ENCODE results near the gene EIF2B2.
"Not testable (repeated sequence)": the region's sequence is repeated elsewhere in the genome, so short reads cannot be mapped to it uniquely, and the experiment has no call there.

Gene EIF2B2

DNA sequence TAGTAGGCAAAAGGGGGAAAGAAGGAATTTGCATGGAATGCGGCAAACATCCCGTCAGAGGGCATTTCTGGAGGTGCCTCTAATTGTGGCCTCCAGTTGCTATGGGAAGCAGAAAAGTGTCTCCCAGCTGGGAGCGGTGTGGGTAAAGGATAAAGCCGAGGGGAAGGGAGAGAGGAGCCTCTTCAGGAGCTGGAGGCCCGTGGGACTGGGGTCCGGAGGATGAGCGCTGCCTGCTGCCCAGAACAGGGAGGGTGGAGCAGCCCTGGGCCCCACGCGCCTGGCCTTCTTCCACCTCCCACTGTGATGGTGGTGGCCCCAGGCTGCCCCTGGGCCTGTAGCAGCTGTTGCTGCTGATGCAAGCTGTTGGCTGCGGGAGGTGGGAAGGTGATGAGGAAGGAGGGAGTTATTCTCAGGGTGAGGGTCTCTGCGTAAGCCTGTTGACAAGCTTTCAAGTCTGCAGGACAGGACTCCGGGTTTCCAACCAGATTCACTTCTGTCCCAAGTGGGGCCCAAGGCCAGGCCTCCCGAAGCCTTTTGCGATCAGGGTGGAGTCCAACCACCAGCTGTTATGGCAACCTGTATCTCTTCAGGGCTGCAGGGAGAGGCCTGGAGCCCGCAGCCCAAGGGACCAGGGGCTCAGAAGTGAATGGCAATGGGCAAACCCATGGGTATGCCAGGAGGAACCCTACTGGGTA is 28.2 kb upstream of the EIF2B2 start:
- DNase-seq: no peak

DNA sequence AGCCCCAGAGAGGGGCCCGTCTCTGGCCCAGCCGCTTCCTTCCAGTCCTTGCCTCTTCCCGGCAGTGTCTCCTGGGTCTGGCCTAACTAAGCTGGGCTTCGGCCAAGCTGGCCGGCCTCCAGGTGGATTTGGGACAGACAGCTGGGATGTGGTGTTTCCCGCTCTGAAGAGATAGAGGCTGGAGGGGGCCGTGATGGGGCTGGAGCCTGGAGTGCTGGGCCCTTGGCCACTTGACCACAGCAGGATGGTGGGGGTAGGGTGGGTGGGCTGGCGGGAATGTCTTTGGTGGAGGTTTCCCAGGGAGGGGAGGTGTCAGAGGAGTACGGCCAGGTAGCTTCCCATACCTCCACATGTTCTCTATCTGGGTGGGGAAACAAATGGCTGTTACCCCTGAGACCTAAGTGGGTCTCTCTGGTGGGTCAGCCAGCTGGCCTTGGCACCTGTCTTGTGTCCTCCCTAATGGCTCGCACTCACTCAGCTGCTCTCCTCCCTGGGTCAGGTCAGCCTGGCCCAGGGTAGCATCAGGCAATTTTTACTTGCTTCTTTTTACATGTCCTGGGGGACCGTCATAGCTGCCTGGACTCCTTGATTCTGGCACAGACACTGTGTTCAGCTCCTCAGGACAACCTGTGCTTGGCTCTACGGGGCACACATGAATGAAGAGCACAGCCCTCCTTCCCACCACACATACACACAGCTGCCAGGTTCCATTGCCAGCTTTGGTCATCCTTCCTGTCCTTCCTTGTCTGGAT is 27.5 kb upstream of the EIF2B2 start:
- DNase-seq: no peak

DNA sequence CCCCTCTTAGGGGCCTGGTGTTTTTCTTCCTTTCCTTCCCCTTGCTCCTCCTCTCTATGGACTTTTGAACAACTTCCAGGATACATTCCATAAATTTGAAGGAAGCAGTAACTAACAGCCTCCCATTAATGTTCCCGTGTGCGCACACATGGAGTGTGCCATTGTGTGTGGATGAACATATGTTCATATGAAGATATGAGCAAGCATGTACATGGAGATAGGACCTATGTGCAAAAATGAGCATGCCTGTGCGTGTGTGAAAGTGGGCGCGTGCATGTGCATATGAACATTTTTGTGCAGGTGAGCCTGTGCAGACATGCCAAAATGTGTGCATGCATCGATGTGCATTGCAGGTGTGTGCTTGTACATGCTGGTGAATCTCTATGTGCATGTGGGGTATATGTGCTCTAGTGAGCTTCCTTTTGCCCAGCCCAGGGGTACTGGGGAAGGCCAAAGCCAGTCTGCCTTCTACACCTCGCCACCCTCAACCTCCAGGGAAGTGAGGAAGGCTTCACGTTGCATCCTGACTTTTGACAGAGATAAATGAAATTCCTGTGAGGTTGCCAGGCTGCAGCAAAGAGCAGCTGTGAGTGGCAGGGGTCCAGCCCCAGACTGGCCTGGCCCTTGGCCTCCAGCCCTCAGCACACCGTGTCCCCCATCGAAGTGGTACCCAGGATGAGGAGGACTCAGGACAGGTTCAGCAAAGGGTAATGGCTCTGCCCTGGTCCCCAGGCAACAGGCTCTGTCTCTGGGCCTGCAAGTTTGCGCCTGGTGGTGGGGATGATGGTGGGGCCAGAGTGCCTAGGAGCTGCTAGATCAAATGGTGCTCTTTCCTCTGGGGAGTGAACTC is 26.2 kb upstream of the EIF2B2 start:
- DNase-seq: no peak

DNA sequence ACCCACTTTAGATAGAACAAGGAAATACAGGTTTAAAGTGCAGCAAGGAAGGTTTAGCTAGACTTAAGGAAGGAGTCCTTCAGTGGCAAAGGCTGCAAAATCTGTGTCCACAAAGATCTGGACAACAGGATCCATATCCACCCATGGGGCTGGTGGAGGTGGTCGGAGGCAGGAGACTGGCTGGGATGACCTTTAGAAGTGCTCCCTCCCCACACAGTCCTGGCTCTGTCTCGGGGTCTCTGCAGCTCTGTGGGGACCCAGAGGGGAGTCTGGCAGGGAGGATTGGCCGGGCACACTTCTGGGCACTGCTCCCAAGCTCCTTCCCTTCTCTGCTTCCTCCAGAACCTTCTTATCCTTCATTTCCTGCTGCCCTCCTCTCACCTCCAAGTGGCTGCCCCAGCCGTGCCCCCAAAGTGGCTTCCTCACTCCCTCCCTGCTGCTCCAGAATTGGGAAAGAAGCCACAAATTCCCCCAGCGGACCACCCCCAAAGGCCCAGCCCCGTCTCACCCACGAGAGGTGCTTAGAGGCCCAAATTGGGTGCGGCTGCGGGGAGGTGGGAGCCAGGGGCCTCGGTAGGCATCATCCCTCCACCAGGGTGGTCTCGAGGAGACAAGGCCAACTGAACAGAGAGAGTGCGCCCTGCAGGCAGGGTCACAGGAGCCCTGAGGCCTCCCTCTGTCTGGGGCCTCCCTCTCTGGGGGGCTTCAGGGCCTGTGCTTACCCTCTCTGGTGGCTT is 25.4 kb upstream of the EIF2B2 start:
- no peak for DNase-seq

DNA sequence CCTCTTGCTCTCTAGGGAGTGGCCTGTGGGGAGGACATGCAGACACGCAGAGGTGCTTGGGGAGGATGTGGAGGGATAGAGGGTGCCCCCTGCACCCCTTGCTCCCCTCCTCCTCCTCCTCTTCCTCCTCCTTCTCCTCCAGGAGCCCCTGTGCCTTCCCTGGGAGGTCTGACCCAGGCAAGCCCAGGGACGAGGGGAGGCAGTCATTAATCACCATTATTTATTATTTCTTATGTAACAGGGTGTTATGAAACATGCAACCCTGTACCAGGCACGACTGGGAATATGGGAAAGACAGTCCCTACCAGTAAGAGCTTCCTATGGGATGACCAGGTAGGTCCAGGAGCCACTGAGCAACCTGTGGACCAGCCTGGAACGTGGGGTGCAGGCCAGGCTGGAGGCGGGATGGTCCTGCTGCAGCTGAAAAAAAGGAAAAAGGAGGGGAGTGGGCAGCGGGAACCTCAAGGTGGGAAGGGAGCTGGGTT is 24.8 kb upstream of the EIF2B2 start:
- no peak for DNase-seq

DNA sequence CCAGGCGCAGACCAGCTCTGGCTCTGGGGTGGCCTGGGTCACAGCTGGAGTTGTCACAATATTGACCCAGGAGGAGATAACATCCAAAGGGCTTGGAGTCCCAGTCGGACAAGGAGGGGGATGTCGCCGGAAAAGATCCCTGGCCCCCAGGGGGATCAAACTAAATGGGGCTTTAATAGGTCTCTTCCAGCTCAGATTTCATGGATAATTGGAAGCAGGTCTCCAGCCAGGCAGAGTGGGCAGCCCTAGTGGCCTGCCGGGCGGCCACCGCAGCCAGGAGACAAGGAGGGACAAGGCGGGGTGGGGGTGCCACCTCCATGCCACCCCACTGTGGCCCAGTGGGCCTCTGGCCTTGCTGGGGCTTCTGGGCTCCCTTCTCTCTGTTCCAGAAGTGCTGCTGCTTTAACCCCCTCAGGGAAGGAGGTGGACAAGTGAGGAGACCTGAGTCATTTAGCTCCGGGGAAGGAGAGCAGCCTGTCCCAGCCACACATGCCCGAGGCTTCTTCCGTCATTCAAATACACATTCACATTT is 24.2 kb upstream of the EIF2B2 start:
- DNase-seq: no peak

DNA sequence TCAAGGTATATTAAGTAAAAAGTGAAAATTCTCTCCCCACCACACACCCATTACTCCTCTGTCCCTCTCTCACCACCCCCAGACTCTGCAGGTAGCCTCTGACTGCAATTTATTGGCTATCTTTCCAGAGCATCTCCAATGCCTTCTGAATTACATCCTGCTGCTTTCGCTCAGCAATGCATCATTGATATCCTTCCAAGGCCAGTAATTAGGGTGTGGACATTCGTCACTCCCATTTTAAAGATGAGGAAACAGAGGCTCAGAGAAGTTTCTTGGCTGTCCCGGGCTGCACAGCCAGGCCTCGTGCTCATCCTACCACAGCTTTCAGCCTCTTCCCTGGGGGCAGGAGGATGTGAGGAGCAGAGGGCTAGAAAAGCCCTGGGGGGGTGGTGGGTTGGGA is 23.7 kb upstream of the EIF2B2 start:
- no peak for DNase-seq

DNA sequence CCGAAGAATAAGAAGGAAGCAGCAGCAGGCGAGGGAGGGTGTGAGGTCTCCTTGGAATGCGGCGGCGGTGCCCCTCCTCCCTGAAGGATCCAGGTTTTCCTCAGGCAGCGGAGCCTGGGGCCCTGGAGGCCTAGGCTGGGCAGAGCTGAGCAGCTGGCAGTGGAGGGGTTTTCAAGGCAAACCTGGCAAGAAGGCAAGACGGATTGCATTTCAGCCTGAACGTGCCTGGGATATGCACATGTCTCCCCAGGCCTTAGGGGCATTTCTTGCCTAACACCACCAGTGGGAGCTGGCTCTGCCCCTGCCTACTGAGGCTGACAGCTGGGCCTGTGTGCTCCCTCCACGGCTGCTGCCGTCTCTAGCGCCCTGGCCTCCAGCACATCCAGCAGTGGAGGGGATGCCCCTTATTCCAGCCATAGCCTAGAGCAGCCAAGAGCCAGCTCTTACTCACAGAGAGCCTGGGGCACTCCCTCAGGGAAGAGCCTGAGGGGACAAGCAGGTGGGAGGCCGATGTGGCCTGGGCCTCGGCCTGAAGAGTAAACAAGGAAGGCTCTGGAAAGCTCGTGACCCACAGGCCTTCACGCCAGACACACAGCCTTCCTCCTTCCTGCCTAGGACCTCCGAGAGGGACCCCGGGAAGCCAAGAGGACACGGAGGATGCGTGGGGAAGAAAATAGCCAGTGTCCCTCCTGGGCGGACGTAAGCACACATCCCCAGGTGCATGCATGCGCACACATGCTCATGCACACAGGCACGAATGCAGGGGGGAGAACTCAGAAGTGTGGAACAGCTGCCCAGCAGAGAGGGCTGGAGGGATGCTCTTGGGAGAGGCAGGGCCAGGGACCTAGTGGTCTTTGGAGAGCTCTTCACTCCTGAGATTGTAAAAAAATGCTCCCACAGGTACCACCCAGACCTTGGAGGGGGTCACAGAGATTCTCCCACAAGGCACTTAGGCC is 23.0 kb upstream of the EIF2B2 start:
- no peak for DNase-seq

DNA sequence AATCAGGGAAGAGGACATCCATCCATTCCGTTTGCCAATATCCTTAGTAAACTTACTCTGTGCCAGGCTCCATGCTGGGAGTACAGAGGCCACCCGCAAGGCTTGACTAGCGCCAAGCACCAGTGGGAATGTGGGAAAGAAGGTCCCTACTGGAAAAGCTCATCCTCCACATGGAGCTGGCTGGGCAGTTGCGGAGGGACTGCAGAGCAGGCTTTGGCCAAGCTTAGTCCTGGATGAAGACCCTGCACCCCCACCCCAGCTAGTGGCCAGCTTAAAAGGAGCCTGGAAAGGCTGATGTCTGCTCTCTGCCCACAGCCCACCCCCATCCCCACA is 22.4 kb upstream of the EIF2B2 start:
- DNase-seq: no peak

DNA sequence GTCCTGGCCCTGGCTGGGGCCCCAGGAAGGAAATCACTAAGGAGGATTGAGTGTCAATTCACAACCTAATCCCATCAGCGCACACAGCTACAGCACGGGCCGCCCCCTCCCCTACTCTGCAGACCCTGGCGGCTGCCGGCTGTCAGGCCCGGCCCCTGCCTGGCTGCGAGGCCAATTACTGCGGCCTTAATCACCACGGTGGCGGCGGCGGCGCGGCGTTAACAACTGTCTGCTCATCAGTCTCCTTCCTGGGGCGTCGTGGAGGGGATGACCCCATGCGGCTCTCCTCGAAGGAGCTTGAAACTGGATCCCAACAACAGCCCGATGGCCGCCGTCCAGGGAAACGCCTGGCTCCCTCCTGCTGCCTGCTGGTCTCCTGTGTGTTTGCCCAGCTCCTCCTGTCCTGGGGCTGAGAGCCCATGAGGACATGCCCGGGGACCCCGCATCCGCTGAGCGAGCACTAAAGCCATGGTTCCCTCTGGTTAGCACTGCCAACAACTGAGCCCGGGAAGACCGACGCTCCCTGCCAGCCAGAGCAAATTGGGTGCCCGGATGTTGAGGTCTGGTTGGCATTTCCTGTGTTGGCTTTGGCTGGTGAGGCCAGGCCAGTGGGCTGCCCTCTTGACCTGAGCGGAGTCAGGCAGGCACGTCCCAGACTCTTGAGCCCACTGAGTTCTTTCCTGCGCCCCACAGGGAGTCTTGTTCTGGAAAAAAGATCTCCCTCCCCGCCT is 21.8 kb upstream of the EIF2B2 start:
- no peak for DNase-seq

DNA sequence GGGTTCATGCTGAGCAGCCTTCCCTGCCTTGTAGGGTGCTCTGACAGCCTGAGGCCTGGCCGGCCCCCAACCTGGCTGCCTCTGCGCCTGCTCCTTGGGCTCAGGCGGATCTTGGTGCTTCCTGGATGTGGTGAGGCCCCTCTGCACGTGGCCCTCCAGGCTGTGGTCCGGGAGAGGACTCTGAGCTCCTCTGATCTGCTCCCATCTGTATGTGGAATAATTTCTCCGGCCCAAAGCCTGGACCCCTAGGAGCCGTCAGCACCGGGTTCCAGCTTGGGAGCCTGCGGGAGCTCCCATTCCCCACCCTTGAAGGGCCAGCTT is 21.3 kb upstream of the EIF2B2 start:
- no peak for DNase-seq

DNA sequence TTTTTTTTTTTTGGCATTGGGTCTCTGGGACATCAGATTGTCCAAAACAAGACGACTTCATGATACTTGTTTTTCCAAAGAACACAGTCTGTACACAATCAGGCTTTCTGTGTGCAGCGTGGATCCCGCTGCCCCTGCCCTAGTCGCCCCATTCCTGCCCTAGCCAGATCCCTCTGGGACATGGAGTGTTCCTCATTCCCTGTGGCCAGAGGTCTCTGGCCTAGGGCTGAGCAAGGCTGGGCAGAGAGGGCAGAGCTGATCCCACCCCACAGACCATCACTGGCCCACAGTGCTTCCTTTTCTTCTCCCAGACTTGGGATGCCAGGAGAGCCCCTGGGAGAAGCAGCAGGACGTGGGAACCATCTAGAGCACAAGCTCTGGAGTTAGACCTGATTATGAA is 20.9 kb upstream of the EIF2B2 start:
- no peak for DNase-seq

DNA sequence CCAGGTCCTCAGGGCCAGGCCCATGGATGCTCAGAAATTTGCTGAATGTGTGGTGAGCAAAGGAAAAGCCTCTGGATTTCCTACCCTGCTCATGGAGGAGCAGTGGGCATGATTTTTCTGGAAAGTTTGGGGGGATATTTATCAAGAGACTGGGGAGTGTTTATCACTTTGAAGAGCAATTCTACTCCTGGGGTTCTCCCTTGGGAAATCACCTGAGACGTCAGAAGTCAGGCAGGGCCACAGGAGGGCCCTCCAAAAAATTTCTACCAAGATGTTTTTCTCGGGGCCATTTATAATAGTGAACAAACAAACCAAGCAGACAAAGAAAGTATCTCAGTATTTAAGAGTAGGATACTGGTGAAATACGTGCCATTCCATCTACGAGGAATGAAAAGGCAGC is 20.1 kb upstream of the EIF2B2 start:
- DNase-seq: no peak

DNA sequence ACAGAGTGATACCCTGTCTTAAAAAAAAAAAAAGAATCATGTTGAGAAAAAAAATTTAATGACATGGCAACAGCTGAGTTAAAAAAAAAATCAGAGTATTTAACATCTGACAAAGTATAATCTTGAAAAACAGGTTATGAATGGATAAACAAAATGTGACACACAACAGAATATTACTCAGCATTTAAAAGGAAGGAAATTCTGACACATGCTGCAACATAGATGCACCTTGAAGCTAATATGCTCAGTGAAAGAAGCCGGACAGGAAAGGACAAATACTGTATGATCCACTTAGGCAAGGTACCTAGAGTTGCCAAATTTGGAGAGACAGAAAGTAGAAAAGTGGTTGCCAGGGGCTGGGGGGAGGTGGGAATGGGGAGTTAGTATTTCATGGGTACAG is 19.4 kb upstream of the EIF2B2 start:
- no peak for DNase-seq

DNA sequence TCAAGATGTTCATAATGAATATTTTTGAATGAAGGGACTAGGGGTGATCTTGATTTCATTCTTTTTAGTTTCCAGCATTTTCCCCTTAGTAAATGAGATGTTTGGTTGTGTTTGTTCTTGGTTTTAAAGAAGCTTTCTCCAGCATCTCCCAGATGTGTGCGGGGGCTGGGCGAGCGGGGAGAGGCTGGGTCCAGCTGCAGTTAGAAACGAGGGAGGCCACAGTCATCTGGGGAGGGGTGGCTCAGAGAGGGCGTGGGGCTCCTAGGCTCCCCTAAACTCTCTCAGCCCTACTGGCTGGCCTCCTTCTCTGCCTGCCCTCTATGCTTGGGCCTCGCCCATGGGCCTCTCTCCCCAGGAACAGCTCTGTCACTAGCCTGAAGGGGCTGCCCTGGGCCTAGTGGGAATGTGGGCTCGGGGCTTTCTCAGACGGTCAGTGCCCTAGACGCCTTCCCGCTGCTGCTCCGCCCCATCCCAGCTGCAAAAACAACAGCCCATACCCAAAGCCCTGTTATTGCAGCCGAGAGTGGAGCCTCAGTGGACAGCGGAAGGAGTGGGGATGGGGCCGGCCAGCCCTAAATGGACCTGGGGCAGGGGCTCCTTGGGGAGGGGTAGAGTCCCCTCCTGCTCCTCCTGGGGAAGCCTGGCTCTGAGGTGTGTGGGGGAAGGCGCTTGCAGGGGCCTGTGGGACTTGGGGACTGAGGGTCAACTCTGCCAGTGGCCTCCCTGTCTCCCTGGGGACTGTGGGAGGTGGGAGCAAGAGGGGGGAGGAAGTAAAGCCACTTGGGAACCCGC is 18.3 kb upstream of the EIF2B2 start:
- no peak for DNase-seq

DNA sequence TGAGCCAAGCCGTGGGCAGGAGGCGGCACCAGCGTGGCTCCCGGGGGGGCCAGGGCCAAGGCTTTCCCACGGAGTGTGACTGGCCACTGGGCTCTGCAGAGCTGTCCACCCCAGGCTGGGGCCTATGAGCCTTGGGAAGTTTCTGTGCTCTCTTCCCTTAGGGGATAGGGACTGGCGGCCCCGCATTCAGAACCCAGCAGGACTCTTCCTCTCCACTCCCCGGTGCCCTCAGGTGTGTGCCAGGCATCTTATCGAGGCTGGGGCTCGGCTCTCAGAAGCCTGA is 17.8 kb upstream of the EIF2B2 start:
- no peak for DNase-seq

DNA sequence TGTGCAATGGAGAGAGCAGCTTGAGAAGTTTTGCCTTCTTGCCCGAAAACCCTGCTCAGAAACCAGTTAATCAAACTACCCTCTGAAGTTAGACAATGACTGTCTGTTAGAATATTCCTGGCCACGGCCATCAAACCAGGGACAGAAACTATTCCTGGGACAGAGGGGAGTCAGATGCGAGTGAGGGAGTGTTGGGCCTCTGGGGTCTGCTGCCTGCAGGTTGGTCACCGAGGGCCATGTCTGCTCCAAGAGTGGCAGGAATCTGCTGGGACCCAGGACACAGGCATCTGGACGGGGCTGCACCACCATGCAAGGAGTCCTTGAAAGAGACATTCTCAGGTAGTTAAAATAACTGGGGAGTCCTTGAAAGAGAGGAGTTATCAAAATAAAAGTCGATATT is 16.9 kb upstream of the EIF2B2 start:
- no peak for DNase-seq

DNA sequence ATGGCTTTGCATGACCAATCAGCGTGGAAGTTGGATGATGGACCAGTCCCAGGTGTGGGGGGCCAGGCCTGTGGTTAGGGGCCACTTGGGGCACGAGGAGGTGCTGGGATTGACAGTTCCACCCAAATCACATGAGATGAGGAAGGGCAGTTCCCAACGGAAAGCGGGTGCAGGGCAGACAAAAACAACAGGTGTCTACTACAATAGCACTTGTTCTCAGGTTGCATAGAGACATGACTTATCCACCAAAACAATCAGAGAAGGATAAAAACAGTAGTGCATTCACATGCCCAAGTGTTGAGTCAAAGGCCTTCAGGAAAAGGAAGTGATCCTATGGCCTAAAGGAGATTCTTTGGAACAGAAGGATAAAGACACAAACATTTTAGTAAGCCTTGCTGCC is 14.6 kb upstream of the EIF2B2 start:
- DNase-seq: peak; percentile 1

DNA sequence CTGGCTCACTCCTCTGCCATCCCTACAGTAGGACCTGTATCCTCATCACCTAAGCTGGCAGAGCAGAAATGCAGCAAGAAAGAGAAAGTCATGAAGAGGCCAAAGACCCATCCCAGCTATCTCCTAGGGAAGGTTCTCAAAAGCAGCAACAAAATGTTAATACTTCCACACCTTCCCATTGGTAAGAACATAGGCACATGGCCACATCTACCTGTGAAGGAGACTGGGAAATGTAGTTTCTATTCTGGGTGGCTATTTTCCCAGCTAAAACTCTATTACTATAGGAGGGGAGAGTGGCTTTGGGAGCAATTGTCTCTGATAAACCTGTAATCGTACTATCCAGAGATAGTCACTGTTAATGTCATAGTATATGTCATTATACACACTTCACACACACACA is 13.7 kb upstream of the EIF2B2 start:
- DNase-seq: no peak

DNA sequence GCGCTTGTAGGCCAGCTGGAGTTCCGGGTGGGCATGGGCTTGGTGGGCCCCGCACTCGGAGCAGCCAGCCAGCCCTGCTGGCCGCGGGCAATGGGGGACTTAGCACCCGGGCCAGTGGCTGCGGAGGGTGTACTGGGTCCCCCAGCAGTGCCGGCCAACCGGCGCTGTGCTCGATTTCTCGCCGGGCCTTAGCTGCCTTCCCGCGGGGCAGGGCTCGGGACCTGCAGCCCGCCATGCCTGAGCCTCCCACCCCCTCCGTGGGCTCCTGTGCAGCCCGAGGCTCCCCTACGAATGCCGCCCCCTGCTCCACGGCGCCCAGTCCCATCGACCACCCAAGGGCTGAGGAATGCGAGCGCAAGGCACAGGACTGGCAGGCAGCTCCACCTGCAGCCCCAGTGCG is 8.5 kb upstream of the EIF2B2 start:
- not testable (repeated sequence) for DNase-seq

DNA sequence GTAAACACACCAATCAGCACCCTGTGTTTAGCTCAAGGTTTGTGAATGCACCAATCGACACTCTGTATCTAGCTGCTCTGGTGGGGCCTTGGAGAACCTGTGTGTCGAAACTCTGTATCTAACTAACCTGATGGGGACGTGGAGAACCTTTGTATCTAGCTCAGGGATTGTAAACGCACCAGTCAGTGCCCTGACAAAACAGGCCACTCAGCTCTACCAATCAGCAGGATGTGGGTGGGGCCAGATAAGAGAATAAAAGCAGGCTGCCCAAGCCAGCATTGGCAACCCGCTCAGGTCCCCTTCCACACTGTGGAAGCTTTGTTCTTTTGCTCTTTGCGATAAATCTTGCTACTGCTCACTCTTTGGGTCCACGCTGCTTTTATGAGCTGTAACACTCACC is 6.9 kb upstream of the EIF2B2 start:
- DNase-seq: not testable (repeated sequence)
